IMR-90 (cell line): Measurements from ENCODE around the gene HS6ST2.

Experiments used
- BHLHE40 ChIP-seq: fragments of 150-350 bp; IDR thresholded peaks from 2 replicates; pipeline ENCODE4 v1.6.1; 2016; ENCODE audit warnings: mild to moderate bottlenecking, low read depth, low read length
- CEBPB ChIP-seq: IDR thresholded peaks from 2 replicates; pipeline ENCODE4 v1.6.1; 2012; ENCODE audit warnings: low read depth, low read length, improper control_type of control experiment
- MAFK ChIP-seq: IDR thresholded peaks from 2 replicates; pipeline ENCODE4 v1.6.1; 2012; ENCODE audit warnings: low read depth, low read length, improper control_type of control experiment
- RCOR1 ChIP-seq: IDR thresholded peaks from 2 replicates; pipeline ENCODE4 v1.6.1; 2012; ENCODE audit warnings: mild to moderate bottlenecking, low read length, improper control_type of control experiment; ENCODE audit not compliant: insufficient replicate concordance
- SMC3 ChIP-seq: fragments of 150-350 bp; IDR thresholded peaks from 2 replicates; pipeline ENCODE4 v1.6.1; 2016; ENCODE audit warnings: low read depth, mild to moderate bottlenecking, antibody characterized with exemption, low read length, moderate library complexity
- TF ChIP-seq, protein P1 (sequence below): conservative IDR thresholded peaks from 2 replicates; pipeline ENCODE4 v1.5.1; 2012; ENCODE audit warnings: mild to moderate bottlenecking, low read depth, low read length, improper control_type of control experiment
- TF ChIP-seq, protein P2 (sequence below): fragments of 150-350 bp; IDR thresholded peaks from 2 replicates; pipeline ENCODE4 v1.6.1; 2017; ENCODE audit warnings: mild to moderate bottlenecking, antibody characterized with exemption, low read length, low read depth

DNA sequence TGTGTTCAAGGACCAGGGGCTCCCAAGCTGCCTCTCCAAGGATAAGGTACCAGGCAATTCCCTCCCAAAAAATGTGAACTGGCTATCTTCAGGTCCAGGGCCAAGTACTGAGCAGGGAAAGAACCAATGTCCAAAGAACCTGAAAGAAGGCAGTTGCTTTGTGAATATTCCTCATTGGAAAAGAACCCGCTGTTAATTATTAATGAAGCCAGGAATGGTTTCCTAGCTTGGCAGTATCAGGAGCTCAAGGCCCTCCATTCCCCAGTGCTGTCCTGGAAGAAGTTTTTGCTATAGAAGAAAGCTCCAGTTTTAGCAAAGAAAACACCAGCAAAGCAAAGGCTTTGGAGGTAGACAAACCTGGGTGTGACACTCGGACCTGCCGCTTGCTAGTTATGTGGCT, 339.6 kb downstream of the HS6ST2 start:
- TF ChIP-seq SMC3 (no peak), BHLHE40 (no peak), RCOR1 (no peak), CEBPB (no peak), MAFK (no peak)
- TF ChIP-seq, protein P1, sequence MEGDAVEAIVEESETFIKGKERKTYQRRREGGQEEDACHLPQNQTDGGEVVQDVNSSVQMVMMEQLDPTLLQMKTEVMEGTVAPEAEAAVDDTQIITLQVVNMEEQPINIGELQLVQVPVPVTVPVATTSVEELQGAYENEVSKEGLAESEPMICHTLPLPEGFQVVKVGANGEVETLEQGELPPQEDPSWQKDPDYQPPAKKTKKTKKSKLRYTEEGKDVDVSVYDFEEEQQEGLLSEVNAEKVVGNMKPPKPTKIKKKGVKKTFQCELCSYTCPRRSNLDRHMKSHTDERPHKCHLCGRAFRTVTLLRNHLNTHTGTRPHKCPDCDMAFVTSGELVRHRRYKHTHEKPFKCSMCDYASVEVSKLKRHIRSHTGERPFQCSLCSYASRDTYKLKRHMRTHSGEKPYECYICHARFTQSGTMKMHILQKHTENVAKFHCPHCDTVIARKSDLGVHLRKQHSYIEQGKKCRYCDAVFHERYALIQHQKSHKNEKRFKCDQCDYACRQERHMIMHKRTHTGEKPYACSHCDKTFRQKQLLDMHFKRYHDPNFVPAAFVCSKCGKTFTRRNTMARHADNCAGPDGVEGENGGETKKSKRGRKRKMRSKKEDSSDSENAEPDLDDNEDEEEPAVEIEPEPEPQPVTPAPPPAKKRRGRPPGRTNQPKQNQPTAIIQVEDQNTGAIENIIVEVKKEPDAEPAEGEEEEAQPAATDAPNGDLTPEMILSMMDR = no peak
- TF ChIP-seq, protein P2, sequence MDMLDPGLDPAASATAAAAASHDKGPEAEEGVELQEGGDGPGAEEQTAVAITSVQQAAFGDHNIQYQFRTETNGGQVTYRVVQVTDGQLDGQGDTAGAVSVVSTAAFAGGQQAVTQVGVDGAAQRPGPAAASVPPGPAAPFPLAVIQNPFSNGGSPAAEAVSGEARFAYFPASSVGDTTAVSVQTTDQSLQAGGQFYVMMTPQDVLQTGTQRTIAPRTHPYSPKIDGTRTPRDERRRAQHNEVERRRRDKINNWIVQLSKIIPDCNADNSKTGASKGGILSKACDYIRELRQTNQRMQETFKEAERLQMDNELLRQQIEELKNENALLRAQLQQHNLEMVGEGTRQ = no peak
